H1 (cell line): ENCODE results near the gene TATDN2.

ENCODE experiments used
- EP300 ChIP-seq, 2 experiments: IDR thresholded peaks; 1 replicate in 1 of 2; 2 replicates in 1 of 2; pipeline ENCODE4 v1.6.1; 2011 to 2012; ENCODE audit warnings: low read depth in 2 of 2, low read length in 2 of 2, mild to moderate bottlenecking in 2 of 2, borderline replicate concordance in 1 of 2, inconsistent platforms in 1 of 2, moderate library complexity in 1 of 2
- KDM1A ChIP-seq: fragments of 200-600, 300-600 bp; sonication (generic); IDR thresholded peaks from 2 replicates; pipeline ENCODE4 v1.7.1; 2016; ENCODE audit warnings: mild to moderate bottlenecking, low read length, borderline replicate concordance
- PHF8 ChIP-seq: fragments of 200-600 bp; sonication (generic); conservative IDR thresholded peaks from 2 replicates; pipeline ENCODE4 v1.7.1; 2012; ENCODE audit warnings: low read depth, mild to moderate bottlenecking, inconsistent platforms, low read length, moderate library complexity
- RFX5 ChIP-seq: IDR thresholded peaks from 2 replicates; pipeline ENCODE4 v1.6.1; 2011; ENCODE audit warnings: low read depth, low read length, improper control_type of control experiment, borderline replicate concordance
- YY1 ChIP-seq: IDR thresholded peaks from 2 replicates; pipeline ENCODE4 v1.6.1; 2011; ENCODE audit warnings: low read depth, mild to moderate bottlenecking, low read length
- TF ChIP-seq, protein P1 (sequence below), 3 experiments: IDR thresholded peaks; 1 replicate in 2 of 3; 2 replicates in 1 of 3; pipeline versions ENCODE4 v1.5.1 to v1.6.1; 2011; ENCODE audit warnings: low read length in 3 of 3, mild to moderate bottlenecking in 3 of 3, inconsistent platforms in 2 of 3, low read depth in 1 of 3, moderate library complexity in 1 of 3; ENCODE audit not compliant: insufficient read depth in 1 of 3; ENCODE audit errors: control extremely low read depth in 1 of 3

DNA sequence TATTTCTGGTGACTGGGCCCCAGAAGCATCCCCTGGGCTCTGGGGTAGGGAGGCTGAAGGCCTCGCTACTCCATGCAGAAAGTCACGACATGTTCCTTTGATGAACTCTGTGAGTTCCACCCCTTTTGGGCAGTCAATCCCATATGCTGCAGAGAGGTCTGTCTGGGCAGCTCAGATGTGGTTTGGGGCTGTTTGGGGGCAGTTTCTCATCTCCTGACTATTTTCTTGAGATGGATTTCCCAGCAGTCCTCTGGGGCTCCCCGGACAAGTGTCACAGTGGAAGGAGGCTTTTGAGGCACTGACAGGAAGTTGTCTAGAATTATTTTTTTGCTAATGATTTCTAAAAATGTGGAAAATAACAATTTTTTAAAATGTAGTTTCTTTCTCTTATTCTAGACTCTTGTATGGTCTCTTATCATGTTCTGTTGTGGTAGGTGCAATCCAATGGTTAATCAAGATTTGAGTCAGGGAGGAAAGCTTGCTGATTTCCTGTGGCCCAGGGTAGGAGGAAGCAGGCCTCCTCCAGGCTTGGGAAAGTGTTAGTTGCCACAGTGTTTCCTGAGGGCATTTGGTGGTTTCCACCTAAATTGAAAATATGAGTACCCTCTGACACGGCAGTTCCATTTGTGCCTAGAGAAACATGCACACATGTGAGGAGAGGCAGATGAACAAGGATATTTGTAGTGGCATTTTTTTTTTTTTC, 19.9 kb upstream of the TATDN2 start:
- TF ChIP-seq PHF8 (no peak), RFX5 (no peak), YY1 (no peak), EP300 (IDR thresholded peaks at IDR 0.05; ENCODE audit: borderline replicate concordance in 1 of 2, low read depth in 2 of 2, low read length in 2 of 2) (no peak), KDM1A (no peak)
- TF ChIP-seq, protein P1, sequence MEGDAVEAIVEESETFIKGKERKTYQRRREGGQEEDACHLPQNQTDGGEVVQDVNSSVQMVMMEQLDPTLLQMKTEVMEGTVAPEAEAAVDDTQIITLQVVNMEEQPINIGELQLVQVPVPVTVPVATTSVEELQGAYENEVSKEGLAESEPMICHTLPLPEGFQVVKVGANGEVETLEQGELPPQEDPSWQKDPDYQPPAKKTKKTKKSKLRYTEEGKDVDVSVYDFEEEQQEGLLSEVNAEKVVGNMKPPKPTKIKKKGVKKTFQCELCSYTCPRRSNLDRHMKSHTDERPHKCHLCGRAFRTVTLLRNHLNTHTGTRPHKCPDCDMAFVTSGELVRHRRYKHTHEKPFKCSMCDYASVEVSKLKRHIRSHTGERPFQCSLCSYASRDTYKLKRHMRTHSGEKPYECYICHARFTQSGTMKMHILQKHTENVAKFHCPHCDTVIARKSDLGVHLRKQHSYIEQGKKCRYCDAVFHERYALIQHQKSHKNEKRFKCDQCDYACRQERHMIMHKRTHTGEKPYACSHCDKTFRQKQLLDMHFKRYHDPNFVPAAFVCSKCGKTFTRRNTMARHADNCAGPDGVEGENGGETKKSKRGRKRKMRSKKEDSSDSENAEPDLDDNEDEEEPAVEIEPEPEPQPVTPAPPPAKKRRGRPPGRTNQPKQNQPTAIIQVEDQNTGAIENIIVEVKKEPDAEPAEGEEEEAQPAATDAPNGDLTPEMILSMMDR (IDR thresholded peaks at IDR 0.05; ENCODE audit: control extremely low read depth in 1 of 3, insufficient read depth in 1 of 3, low read depth in 1 of 3, low read length in 3 of 3) = no peak
